ENCODE results near the gene ANAPC1.
"Not testable (repeated sequence)": the region's sequence is repeated elsewhere in the genome, so short reads cannot be mapped to it uniquely, and the experiment has no call there.

The ANAPC1 gene

GRCh38 chr2:111725742-111726141 lies 158.3 kb downstream of the ANAPC1 start:
- peak; percentile 50 for DNase-seq

GRCh38 chr2:111719610-111720009 lies 164.4 kb downstream of the ANAPC1 start:
- DNase-seq: not testable (repeated sequence)

Data from HCEC 1CT (cell line).